Activated naive CD4-positive, alpha-beta T cell treated with anti-CD3 and anti-CD28 coated beads, Interleukin-2, amount 50 U/mL, for 16 hours (primary cell): ENCODE results near the gene HLA-G.
"Not testable (repeated sequence)": the region's sequence is repeated elsewhere in the genome, so short reads cannot be mapped to it uniquely, and the experiment has no call there.

Experiments
- DNase-seq: peaks from one replicate; pipeline ENCODE4 v3.0.0-alpha.2; 2020

HLA-G gene

GRCh38 chr6:29875257-29875656 lies 47.6 kb downstream of the HLA-G start:
- DNase-seq = no peak

GRCh38 chr6:29875734-29876133 lies 48.1 kb downstream of the HLA-G start:
- DNase-seq = not testable (repeated sequence)
